ENCODE data around the gene ZFP64.

- TF ChIP-seq CEBPB (IDR thresholded peaks at IDR 0.05; ENCODE audit: low read depth) (no peak), EZH2 (IDR thresholded peaks at IDR 0.05) (no peak), SRF (IDR thresholded peaks at IDR 0.05; ENCODE audit: low read depth) (no peak), YY1 (IDR thresholded peaks at IDR 0.05; ENCODE audit: extremely low read depth, insufficient replicate concordance, low read depth, low read length) (no peak), SP1 (IDR thresholded peaks at IDR 0.05; ENCODE audit: low read depth) (no peak), ZFX (IDR thresholded peaks at IDR 0.05) (no peak), EZH2phosphoT487 (IDR thresholded peaks at IDR 0.05; ENCODE audit: borderline replicate concordance) (no peak)
Measured at GRCh38 chr20:52103913-52104545, 87.5 kb downstream of the ZFP64 start.

All from HCT116 (cell line).